Stimulated activated CD8-positive, alpha-beta memory T cell treated with anti-CD3 and anti-CD28 coated beads, Interleukin-15, amount 100 ng/mL, for 1 hour (primary cell): ENCODE measurements around the gene GATAD2A.

Experiments used
- DNase-seq: peaks from one replicate; pipeline ENCODE4 v3.0.0-alpha.2; 2020; ENCODE audit warnings: low read depth

The GATAD2A gene

DNA sequence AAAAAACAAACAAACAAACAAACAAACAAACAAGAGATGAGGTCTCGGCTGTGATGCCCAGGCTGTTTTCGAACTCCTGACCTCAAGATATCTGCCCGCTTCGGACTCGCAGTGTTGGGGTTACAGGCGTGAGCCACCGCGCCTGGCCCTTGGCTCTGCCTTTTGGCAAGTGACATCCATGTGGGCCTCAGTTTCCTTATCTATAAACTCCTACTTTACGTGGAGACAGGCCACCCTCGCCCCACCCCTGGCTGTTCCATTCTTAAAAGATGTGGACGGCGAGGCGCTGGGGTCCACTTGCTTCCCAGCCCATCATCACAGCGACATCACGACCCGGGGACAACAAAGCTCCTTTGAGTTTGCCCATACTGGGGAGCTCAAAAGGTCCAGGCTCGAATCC is 108.2 kb downstream of the GATAD2A start:
- no peak for DNase-seq

GRCh38 chr19:19514215-19514657 is 108.8 kb downstream of the GATAD2A start:
- DNase-seq: no peak

DNA sequence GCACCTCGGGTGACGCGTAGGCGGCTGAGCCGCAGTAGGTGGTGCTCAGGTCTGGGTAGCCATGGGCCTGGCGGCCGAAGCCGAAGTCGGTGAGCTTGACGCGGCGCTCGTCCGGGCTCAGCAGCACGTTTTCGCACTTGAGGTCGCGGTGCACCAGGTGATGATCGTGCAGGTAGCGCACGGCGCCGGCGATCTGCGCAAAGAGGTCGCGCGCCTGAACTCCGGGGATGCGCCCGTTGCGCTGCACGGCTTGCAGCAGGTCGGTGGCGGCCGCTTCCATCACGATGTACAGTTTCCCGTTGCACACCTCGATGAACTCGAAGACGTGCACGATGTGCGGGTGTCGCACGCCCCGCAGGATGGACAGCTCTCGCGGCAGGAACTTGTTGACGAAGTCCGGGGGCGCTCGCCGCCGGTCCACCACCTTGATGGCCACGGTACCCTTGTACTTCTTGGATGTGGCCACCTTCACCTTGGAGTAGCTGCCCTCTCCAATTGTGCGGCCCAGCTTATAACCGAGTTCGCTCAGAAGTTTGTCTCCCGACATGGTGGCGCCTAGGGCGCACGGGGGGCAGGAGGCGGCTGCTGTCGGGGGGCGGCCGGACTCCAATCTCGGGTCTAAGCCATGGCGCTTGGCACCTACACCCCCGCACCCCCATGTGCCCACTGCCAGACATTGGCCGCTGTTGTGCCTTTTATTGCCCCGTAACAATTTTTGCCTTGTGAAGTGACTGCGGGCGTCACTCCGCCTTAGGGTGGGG is 109.6 kb downstream of the GATAD2A start, which contains the start of gene TSSK6:
TSS of gene TSSK6 (minus strand) at position 668 of the 761 bp plus-strand sequence. CDS start at position 547, 121 bp downstream.
- DNase-seq: no peak

DNA sequence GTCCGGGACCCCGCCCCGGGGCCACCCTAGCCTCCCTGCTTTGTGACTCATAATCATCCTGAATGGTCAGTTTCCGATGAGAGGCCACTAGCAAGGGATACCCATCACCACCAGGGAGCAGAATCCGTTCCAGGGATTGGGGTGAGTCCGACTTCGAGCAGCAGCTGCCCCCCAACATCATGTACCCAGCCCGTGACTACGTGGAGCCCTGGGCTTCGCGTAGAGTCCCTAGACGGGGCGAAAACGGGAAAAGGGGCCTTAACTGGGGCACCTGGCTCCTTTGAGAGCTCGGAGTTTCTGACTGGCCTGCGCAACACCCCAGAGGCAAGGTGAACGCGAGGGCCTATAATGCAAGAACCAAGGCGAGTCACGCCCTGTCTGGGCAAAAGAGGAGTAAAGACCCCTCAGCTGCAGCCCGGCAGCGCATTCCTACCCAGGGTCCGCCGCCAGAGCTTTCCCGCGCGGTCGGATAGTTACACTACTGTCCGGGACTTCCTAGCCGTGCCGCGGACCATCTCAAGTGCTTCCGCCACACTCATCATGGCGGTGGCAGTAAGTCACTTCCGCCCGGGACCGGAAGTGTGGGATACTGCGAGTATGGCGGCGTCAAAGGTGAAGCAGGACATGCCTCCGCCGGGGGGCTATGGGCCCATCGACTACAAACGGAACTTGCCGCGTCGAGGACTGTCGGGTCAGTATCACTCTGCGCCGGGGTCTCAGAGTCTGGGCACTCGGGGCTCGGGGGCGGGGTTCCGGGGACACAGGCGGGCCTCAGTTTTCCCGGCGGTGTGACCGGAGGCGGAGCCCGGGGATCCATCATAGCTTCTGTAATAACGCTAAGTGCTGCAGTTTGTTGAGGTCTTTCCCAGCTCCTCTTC is 110.4 kb downstream of the GATAD2A start, which contains the start of gene NDUFA13:
TSS of gene NDUFA13 (plus strand) at position 584 of the 878 bp plus-strand sequence. CDS start at position 598, 14 bp downstream.
- DNase-seq: peak; percentile 92

DNA sequence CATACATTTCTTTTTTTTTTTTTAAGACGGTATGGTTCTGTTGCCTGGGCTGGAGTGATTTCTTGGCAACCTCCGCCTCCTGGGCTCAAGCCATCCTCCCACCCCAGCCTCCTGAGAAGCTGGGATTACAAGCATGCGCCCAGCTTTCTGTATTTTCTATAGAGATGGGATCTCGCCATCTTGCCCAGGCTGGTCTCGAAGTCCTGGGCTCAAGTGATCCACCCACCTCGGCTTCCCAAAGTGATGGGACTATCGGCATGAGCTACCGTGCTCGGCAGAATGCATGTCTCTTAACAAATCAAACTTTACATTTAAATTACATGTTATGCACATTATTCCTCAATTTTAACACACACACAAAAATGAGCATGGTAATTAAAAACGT is 111.8 kb downstream of the GATAD2A start:
- no peak for DNase-seq

GRCh38 chr19:19520989-19521388 is 115.5 kb downstream of the GATAD2A start:
- no peak for DNase-seq

- DNase-seq: no peak
These were observed 117.7 kb downstream of the GATAD2A start for GRCh38 chr19:19523177-19523576.

GRCh38 chr19:19524053-19524452 is 118.6 kb downstream of the GATAD2A start:
- DNase-seq: no peak

DNA sequence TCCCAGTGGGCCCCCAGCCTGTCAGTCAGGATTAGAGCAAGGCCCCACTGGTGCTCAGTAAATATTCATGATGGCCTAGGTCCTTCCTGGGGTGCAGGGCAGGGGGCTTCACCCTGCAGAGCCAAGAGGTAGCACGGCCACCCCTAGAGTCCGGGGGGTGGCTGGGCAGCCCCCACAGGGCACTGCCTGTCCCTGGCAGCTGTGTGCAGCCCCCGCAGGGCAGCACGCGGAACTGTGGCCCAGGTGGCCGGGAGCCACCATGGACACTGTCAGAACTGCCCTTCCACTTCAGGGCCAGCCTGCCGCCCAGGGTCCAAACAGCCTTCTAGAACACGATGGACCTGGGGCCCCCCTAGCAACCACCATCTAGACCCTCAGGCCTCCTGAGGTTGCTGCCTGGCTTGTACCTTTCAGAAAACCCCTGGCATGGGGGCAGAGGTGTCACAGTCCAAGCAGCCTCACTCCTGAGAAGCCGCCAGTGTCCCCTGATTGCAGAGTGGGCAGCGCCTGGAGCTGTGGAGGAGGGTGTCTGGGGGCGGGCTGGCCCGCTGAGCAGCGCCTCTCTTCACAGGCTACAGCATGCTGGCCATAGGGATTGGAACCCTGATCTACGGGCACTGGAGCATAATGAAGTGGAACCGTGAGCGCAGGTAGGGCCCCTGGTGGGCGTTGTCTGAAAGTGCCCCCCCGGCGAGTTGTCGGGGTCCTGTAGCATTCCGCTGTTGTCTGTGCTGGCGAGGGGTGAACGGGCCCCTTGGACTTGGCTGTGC is 120.3 kb downstream of the GATAD2A start:
- no peak for DNase-seq

DNA sequence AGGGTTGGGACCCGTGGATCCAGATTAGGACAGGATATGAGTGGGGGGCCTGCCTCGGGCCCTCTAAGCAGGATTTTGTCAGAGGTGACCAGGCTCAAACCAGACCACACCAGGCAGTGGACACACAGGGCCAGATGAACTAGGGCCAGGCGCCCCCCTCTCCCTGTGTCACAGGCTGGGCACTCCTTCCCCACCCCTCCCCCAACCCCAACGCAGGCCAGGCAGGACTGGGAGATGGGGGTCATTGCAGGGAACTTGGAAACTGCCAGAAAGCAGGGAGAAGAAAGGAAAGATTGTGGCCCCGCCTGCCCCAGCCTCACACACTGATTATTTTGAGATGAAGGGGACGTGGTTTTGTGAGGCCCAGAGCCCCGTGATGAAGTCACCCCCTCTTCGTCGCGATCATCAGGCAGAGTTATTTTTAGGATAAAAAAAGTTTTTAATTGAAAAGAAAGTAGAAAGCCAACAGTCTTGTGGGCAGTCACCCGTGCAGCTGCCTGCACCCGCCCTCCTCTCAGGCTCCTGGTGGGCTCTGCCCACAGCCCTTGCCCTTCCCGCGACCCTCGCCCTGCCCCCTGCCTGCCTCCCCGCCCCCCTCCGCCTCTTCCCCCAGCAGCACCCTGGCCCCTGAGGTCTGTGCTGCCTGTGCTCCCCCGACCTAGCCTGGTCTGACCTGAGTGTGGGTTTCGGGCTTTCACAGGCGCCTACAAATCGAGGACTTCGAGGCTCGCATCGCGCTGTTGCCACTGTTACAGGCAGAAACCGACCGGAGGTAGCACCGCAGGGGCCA is 121.3 kb downstream of the GATAD2A start:
- DNase-seq: no peak

- DNase-seq: no peak
These were observed 121.8 kb downstream of the GATAD2A start for GRCh38 chr19:19527371-19527656.

DNA sequence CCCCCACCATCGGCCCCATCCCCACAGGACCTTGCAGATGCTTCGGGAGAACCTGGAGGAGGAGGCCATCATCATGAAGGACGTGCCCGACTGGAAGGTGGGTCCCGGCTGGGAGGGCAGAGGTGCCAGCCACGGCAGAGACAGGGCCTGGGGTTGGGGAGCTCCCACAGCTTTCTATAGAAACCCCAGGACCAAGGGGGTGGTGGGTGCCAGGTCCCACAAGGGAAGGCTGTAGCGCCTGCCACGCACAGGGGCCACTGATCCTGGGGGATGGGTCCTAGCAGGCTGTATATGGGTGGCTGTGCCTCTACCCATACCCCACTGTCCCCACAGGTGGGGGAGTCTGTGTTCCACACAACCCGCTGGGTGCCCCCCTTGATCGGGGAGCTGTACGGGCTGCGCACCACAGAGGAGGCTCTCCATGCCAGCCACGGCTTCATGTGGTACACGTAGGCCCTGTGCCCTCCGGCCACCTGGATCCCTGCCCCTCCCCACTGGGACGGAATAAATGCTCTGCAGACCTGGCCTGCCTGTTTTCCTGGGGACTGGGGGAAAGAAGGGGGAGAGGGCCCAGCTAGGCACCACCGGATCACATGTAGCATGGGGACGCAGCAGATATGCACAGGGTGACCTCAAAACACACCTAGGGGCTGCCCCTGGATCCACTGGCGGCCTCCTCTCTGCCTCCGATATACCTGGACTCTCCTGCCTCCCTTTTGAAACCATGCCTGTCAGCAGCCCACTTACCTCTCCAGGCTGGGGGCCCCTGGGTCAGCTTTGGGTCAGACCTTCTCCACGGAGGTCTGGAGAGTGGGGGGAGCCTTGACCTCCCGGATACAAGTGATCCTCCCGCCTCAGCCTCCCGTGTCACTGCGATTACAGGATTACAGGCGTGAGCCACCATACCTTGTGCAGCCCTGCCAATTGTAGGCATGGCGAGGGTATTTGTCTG is 122.5 kb downstream of the GATAD2A start:
- DNase-seq: no peak

DNA sequence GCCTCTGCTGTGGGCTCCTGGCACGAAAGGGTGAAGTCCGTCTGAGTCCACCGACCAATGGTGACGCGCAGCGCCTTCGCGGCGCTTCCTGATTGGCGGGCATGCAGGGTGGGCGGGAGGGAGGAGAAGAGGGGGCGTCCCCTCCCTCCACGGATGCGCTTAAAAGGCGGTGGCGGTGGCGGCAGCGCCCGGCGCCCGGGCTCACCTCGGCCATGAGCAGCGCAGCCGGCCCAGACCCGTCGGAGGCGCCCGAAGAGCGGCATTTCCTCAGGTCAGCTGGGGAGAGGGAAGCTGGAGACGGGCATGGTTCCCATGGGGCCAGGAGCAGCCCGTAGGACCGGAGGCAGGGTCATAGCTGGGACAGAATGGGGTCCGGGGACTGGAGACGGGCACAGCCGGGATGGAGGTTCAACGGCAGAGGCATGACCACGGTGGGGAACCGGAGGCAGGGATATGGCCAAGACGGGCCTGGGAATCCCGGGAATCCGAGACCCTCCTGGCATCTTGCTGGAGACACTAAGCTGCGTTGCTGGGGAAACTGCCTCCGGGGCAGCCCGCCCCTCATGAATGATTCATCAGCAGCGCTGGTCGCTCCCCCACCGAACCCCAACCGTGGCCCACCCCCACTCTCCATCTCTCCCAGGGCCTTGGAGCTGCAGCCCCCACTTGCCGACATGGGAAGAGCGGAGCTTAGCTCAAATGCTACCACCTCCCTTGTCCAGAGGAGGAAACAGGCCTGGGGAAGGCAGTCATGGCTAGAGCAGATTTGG is 123.4 kb downstream of the GATAD2A start, which contains the start of gene YJEFN3:
TSS of gene YJEFN3 (plus strand) at position 191 of the 770 bp plus-strand sequence. CDS start at position 213, 22 bp downstream.
- DNase-seq: no peak

DNA sequence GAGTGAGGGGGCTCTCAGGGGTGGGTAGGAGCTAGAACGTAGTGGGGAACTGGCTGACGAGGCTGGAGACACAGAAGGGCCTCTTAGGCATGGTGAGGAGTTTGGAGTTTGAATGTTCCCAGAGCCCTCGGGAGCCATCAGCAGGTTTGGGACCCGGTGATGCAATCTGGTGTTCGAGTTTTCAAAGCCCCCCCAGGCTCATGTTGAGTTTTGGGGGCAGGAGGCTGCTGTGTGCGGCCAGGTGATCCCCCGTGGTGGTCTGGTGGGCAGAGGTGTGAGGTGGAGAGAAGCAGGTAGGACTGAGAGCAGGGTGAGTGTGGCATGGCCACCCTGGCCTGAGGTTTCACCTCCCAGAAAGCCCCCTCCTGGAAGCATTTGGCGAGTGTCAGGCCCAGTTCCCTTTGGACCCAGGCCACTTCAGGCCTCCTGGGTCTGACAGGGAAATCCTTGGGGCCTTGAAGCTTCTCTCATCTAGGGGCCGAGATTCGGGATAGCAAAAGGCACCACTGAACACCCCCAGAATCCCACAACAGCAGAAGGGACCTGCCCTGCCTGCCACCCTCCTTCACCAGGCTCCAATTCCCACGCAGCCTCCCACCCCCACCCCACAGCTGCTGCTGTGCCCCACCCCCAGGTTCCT is 124.4 kb downstream of the GATAD2A start:
- DNase-seq: no peak

- no peak for DNase-seq
These were observed 124.9 kb downstream of the GATAD2A start for GRCh38 chr19:19530423-19530804.

GRCh38 chr19:19530889-19531288 is 125.4 kb downstream of the GATAD2A start:
- DNase-seq: no peak

- DNase-seq: peak; percentile 86
These were observed 126.7 kb downstream of the GATAD2A start for GRCh38 chr19:19531951-19532805.
